ENCODE data around the gene PARD3B. TPM values are rescaled to one million over a fixed set of nuclear protein-coding genes. Genes with fewer than 3 reads are reported as not detected.

The PARD3B gene
- total and polyA plus RNA-seq, 8 donors = 1.8 to 42.6 (median 15.1) TPM

- Histone ChIP-seq H3K36me3 (no peaks in the 10 kb centered on the region), H3K27me3 (no peaks in the 10 kb centered on the region), H3K9me3 (no peaks in the 10 kb centered on the region), H3K4me3 (no peak overlapping the region), H3K4me1 (no peaks in the 10 kb centered on the region), H3K27ac (no peak overlapping the region)
- DNase-seq = no peak
- intact Hi-C loops (cut with DNase I; ENCODE audit: low total_unique reads) = no loop called here
- TF ChIP-seq POLR2AphosphoS5 (IDR thresholded peaks at IDR 0.05) = no peak
- TF ChIP-seq POLR2A (IDR thresholded peaks at IDR 0.05) = no peak
- no peak for TF ChIP-seq CTCF (IDR thresholded peaks at IDR 0.05)
- TF ChIP-seq EP300 (IDR thresholded peaks at IDR 0.05) = no peak
- 82 to 93% (median 87%) methylated on average over 3 of the region's 3 CpGs for WGBS, 5 donors
Measured at GRCh38 chr2:205475416-205475768, 930.1 kb downstream of the PARD3B start.

GRCh38 chr2:205477016-205477705 lies 931.9 kb downstream of the PARD3B start:
- H3K36me3 ChIP-seq = no peaks in the 10 kb centered on the region
- H3K4me1 ChIP-seq = no peaks in the 10 kb centered on the region
- no peak for TF ChIP-seq EP300 (IDR thresholded peaks at IDR 0.05)
- no peak for TF ChIP-seq CTCF (IDR thresholded peaks at IDR 0.05)
- TF ChIP-seq POLR2AphosphoS5 (IDR thresholded peaks at IDR 0.05) = no peak
- no peak for TF ChIP-seq POLR2A (IDR thresholded peaks at IDR 0.05)
- H3K4me3 ChIP-seq = no peak overlapping the region
- no peak overlapping the region for H3K27ac ChIP-seq
- 44 to 63% (median 46%) methylated on average over 3 of the region's 3 CpGs for WGBS, 5 donors
- H3K27me3 ChIP-seq = no peaks in the 10 kb centered on the region
- no peaks in the 10 kb centered on the region for H3K9me3 ChIP-seq
- DNase-seq = no peak
- intact Hi-C loops (cut with DNase I; ENCODE audit: low total_unique reads) = no loop called here

GRCh38 chr2:205481861-205482260 lies 936.6 kb downstream of the PARD3B start:
- 88 to 92% (median 91%) methylated on average over 5 of the region's 5 CpGs for WGBS, 5 donors
- Histone ChIP-seq H3K36me3 (no peaks in the 10 kb centered on the region), H3K9me3 (no peaks in the 10 kb centered on the region), H3K27ac (no peak overlapping the region), H3K27me3 (no peaks in the 10 kb centered on the region), H3K4me3 (no peak overlapping the region), H3K4me1 (no peaks in the 10 kb centered on the region)
- TF ChIP-seq CTCF (IDR thresholded peaks at IDR 0.05) (no peak), EP300 (IDR thresholded peaks at IDR 0.05) (no peak), POLR2A (IDR thresholded peaks at IDR 0.05) (no peak), POLR2AphosphoS5 (IDR thresholded peaks at IDR 0.05) (no peak)
- intact Hi-C loops (cut with DNase I; ENCODE audit: low total_unique reads) = no loop called here
- no peak for DNase-seq

- Histone ChIP-seq H3K27ac (no peak overlapping the region), H3K27me3 (no peaks in the 10 kb centered on the region), H3K36me3 (no peaks in the 10 kb centered on the region), H3K9me3 (no peaks in the 10 kb centered on the region), H3K4me1 (no peaks in the 10 kb centered on the region), H3K4me3 (no peak overlapping the region)
- DNase-seq = peak in 1 of 2 donors; percentile 69
- intact Hi-C loops (cut with DNase I; ENCODE audit: low total_unique reads) = no loop called here
- 68 to 82% (median 78%) methylated on average over 8 of the region's 8 CpGs for WGBS, 5 donors
- TF ChIP-seq POLR2AphosphoS5 (IDR thresholded peaks at IDR 0.05) (no peak), EP300 (IDR thresholded peaks at IDR 0.05) (no peak), POLR2A (IDR thresholded peaks at IDR 0.05) (no peak), CTCF (IDR thresholded peaks at IDR 0.05) (no peak)
Measured at GRCh38 chr2:205482399-205483081, 937.3 kb downstream of the PARD3B start.

Data from stomach (tissue), 9 donors.